ENCODE results near the gene RNF182. TPM values are rescaled to one million over a fixed set of nuclear protein-coding genes. Genes with fewer than 3 reads are reported as not detected.
A peak's percentile ranks its signal among the peaks of the same experiment; 100 is the strongest.
"Not testable (repeated sequence)": the region's sequence is repeated elsewhere in the genome, so short reads cannot be mapped to it uniquely, and the experiment has no call there.

Gene RNF182
- total RNA-seq, 1 donor from 2014 or later = 15.3 TPM

DNA sequence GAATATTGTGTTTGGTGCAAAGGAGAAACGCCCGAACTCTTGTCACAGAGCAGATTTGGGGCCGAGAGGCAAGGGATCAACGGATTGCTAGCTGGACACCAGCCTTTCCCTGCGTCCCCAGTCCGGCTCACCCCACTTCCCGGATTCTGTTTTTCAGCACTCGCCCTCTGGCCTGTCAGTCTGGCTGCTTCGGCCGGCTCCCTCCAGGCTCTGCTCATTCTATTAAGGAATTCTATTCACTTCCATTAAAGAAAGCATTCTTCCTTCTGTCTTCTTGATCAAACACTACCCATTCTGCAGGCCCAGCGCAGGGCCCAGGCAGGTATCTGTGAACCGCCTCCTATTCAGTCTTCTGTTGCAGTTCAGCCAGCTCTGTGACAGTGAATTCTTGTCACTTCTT, 91.7 kb downstream of the RNF182 start:
- peaks cover 4% of the 10 kb centered on the region for H4K20me1 ChIP-seq (ENCODE audit: low read depth)
- H3K4me2 ChIP-seq = peak overlapping the region; percentile 74

DNA sequence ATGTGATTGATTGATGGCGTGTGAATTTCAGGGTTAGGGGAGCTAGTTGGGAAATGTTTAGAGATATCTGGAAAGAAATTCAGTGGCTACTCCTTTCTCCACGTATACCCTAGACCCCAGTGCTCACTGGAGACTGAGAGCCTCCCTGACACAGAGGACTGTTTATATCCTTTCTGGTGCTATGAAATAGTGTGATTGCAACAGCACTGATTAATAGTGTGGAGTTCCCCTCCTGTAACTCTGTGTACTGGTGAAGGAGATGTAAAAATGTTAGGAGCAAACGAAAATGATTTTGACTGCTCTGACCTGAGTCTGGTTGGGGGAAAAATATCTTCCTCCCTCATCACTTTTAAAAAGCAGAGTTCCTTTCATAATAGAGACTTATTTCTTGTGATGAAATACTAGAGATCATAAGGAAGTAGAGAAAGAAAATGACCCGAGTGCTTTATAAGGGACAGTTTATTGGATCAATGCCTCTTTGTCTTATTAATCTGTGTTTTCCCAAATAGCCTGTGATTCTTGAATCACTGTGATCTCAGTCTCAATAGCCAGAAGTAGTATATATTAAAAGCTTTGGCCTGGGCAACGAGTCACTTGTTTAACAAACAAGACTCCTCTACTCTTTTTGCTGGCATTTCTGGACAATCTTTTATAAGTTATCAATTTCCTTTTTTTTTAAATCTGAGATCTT, 92.3 kb downstream of the RNF182 start:
- Mint-ChIP-seq H3K9me3 (peaks cover 2% of the 10 kb centered on the region), H3K4me3 (no peak overlapping the region), H3K4me1 (peaks cover 33% of the 10 kb centered on the region), H3K36me3 (no peaks in the 10 kb centered on the region), H3K27ac (no peak overlapping the region), H3K27me3 (ENCODE audit: insufficient read depth, low read depth) (peaks cover 6% of the 10 kb centered on the region)
- no peak overlapping the region for H2AFZ ChIP-seq (replicated peaks)
- no peak overlapping the region for H3K27ac ChIP-seq
- H3F3A ChIP-seq (ENCODE audit: low read depth) = peaks cover 21% of the 10 kb centered on the region
- no peak overlapping the region for H3K9ac ChIP-seq
- H3K9me3 ChIP-seq (ENCODE audit: low read depth) = no peaks in the 10 kb centered on the region
- peak overlapping the region; percentile 74 for H3K4me2 ChIP-seq
- H4K20me1 ChIP-seq (ENCODE audit: low read depth) = peaks cover 4% of the 10 kb centered on the region
- no peak overlapping the region for H3K4me3 ChIP-seq
- peaks cover 32% of the 10 kb centered on the region for H3K4me1 ChIP-seq
- TF ChIP-seq EZH2phosphoT487 (IDR thresholded peaks at IDR 0.05) (no peak), EZH2 (IDR thresholded peaks at IDR 0.05) (no peak)
- no peak for DNase-seq (ENCODE audit: low spot score)
- no peaks in the 10 kb centered on the region for H3K79me2 ChIP-seq (ENCODE audit: low read depth)
- H3K36me3 ChIP-seq = no peaks in the 10 kb centered on the region
- H3K27me3 ChIP-seq = peaks cover 22% of the 10 kb centered on the region

More for the DNA sequence above, 91.7 kb downstream of the RNF182 start:
- Mint-ChIP-seq H3K4me3 (no peak overlapping the region), H3K27me3 (ENCODE audit: insufficient read depth, low read depth) (peaks cover 6% of the 10 kb centered on the region), H3K27ac (no peak overlapping the region), H3K4me1 (peaks cover 33% of the 10 kb centered on the region), H3K36me3 (no peaks in the 10 kb centered on the region), H3K9me3 (peaks cover 2% of the 10 kb centered on the region)
- Histone ChIP-seq H3K36me3 (no peaks in the 10 kb centered on the region), H3K27ac (no peak overlapping the region), H3K4me3 (no peak overlapping the region), H3K9me3 (ENCODE audit: low read depth) (no peaks in the 10 kb centered on the region), H3K79me2 (ENCODE audit: low read depth) (no peaks in the 10 kb centered on the region), H2AFZ (replicated peaks) (no peak overlapping the region), H3K4me1 (peaks cover 31% of the 10 kb centered on the region), H3K27me3 (peaks cover 22% of the 10 kb centered on the region), H3K9ac (no peak overlapping the region), H3F3A (ENCODE audit: low read depth) (peaks cover 21% of the 10 kb centered on the region)
- TF ChIP-seq EZH2phosphoT487 (IDR thresholded peaks at IDR 0.05) (no peak), EZH2 (IDR thresholded peaks at IDR 0.05) (no peak)
- TF ChIP-seq, protein P1, sequence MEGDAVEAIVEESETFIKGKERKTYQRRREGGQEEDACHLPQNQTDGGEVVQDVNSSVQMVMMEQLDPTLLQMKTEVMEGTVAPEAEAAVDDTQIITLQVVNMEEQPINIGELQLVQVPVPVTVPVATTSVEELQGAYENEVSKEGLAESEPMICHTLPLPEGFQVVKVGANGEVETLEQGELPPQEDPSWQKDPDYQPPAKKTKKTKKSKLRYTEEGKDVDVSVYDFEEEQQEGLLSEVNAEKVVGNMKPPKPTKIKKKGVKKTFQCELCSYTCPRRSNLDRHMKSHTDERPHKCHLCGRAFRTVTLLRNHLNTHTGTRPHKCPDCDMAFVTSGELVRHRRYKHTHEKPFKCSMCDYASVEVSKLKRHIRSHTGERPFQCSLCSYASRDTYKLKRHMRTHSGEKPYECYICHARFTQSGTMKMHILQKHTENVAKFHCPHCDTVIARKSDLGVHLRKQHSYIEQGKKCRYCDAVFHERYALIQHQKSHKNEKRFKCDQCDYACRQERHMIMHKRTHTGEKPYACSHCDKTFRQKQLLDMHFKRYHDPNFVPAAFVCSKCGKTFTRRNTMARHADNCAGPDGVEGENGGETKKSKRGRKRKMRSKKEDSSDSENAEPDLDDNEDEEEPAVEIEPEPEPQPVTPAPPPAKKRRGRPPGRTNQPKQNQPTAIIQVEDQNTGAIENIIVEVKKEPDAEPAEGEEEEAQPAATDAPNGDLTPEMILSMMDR (IDR thresholded peaks at IDR 0.05) = no peak
- DNase-seq (ENCODE audit: low spot score) = peak; percentile 74

DNA sequence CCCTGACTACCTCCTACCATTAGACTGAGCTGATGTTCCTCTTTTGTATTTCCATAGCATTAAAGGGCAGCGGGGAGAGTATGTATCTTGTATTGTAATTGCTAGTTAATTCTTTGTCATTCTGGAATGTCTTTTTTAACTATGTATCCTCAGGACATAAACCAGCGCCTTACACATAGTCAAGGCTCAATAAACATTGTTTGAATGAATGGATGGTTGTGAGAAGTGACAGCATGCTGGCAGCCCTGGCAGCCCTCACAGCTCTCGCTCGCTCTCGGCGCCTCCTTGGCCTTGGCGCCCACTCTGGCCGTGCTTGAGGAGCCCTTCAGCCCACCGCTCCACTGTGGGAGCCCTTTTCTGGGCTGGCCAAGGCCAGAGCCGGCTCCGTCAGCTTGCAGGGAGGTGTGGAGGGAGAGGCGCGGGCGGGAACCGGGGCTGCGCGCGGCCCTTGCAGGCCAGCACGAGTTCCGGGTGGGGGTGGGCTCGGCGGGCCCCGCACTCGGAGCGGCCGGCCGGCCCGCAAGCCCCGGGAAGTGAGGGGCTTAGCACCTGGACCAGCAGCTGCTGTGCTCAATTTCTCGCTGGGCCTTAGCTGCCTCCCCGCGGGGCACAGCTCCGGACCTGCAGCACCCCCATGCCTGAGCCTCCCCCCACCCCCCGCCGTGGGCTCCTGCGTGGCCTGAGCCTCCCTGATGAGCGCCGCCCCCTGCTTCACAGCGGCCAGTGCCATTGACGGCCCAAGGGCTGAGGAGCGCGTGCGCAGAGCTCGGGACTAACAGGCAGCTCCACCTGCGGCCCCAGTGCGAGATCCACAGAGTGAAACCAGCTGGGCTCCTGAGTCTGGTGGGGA, 93.1 kb downstream of the RNF182 start:
- Histone ChIP-seq H3K36me3 (no peaks in the 10 kb centered on the region), H3F3A (ENCODE audit: low read depth) (peaks cover 21% of the 10 kb centered on the region), H3K79me2 (ENCODE audit: low read depth) (no peaks in the 10 kb centered on the region), H3K9me3 (ENCODE audit: low read depth) (no peaks in the 10 kb centered on the region), H3K4me1 (peaks cover 32% of the 10 kb centered on the region), H3K9ac (no peak overlapping the region), H3K4me2 (peak overlapping the region; percentile 74), H4K20me1 (ENCODE audit: low read depth) (peaks cover 4% of the 10 kb centered on the region), H3K27ac (no peak overlapping the region), H2AFZ (replicated peaks) (peak overlapping the region; percentile 72), H3K4me3 (peak overlapping the region; percentile 32), H3K27me3 (peaks cover 22% of the 10 kb centered on the region)
- Mint-ChIP-seq H3K36me3 (no peaks in the 10 kb centered on the region), H3K27me3 (ENCODE audit: insufficient read depth, low read depth) (peaks cover 6% of the 10 kb centered on the region), H3K4me3 (no peak overlapping the region), H3K27ac (no peak overlapping the region), H3K4me1 (peaks cover 33% of the 10 kb centered on the region), H3K9me3 (peaks cover 2% of the 10 kb centered on the region)
- peak; percentile 35 for DNase-seq (ENCODE audit: low spot score)
- TF ChIP-seq, protein P1 (IDR thresholded peaks at IDR 0.05) = no peak
- TF ChIP-seq EZH2 (IDR thresholded peaks at IDR 0.05) (no peak), EZH2phosphoT487 (IDR thresholded peaks at IDR 0.05) (no peak)

DNA sequence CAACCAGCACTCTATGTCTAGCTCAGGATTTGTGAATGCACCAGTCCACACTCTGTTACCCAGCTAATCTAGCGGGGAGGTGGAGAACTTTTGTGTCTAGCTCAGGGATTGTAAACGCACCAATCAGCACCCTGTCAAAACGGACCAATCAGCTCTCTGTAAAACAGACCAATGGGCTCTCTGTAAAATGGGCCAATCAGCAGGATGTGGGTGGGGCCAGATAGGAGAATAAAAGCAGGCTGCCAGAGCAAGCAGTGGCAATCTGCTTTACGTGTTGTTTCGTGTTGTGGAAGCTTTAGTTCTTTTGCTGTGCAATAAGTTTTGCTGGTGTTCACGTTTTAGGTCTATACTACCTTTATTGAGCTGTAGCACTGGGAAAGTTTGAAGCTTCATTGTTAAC, 93.8 kb downstream of the RNF182 start:
- not testable (repeated sequence) for H3K27ac Mint-ChIP-seq; DNase-seq (ENCODE audit: low spot score); H3K27me3 Mint-ChIP-seq (ENCODE audit: insufficient read depth, low read depth); H4K20me1 ChIP-seq (ENCODE audit: low read depth); H3K79me2 ChIP-seq (ENCODE audit: low read depth); H3K9ac ChIP-seq; H3K9me3 Mint-ChIP-seq; H3K36me3 ChIP-seq; H3K36me3 Mint-ChIP-seq; H2AFZ ChIP-seq (replicated peaks); H3K9me3 ChIP-seq (ENCODE audit: low read depth); H3K4me3 ChIP-seq; H3K4me3 Mint-ChIP-seq; H3K27ac ChIP-seq
- Histone ChIP-seq H3F3A (ENCODE audit: low read depth) (peaks cover 21% of the 10 kb centered on the region), H3K27me3 (peaks cover 22% of the 10 kb centered on the region), H3K4me2 (peak overlapping the region; percentile 74), H3K4me1 (peaks cover 32% of the 10 kb centered on the region)
- H3K4me1 Mint-ChIP-seq = peaks cover 33% of the 10 kb centered on the region
